Brain microvascular endothelial cell (primary cell): ENCODE measurements around the gene ADCY7.
"Not testable (repeated sequence)": the region's sequence is repeated elsewhere in the genome, so short reads cannot be mapped to it uniquely, and the experiment has no call there.

ENCODE experiments used
- DNase-seq: peaks from one replicate; pipeline ENCODE4 v3.0.0-alpha.2; 2020
- H3K27ac ChIP-seq: fragments of 250-450 bp; sonication (Bioruptor Pico); 2 replicates; pipeline ENCODE4 v1.5.1; 2020; ENCODE audit warnings: mild to moderate bottlenecking, moderate library complexity
- H3K27me3 ChIP-seq: fragments of 250-450 bp; sonication (Bioruptor Pico); replicated peaks from 2 replicates; pipeline ENCODE4 v1.5.1; 2020; ENCODE audit warnings: mild to moderate bottlenecking
- H3K36me3 ChIP-seq: fragments of 250-450 bp; sonication (Bioruptor Pico); replicated peaks from 2 replicates; pipeline ENCODE4 v1.5.1; 2020; ENCODE audit warnings: mild to moderate bottlenecking
- H3K4me3 ChIP-seq: 2 replicates; pipeline ENCODE4 v1.5.1; 2011; ENCODE audit warnings: low read depth, mild to moderate bottlenecking, control low read depth, low read length, moderate library complexity
- CTCF ChIP-seq: IDR thresholded peaks from 2 replicates; pipeline ENCODE4 v1.5.1; 2011; ENCODE audit warnings: low read depth, mild to moderate bottlenecking, moderate library complexity, low read length, control low read depth, inconsistent platforms; ENCODE audit errors: missing control alignments
- in situ Hi-C: cut with HindIII; loops from 2 replicates; pipeline ENCODE4 v1.10.0; 2017; ENCODE audit warnings: low sequenced_read_pairs, low pct_ligation_motif_present

The ADCY7 gene

GRCh38 chr16:50229149-50229726 is 37.1 kb upstream of the ADCY7 start:
- TF ChIP-seq CTCF: no peak
- no peak overlapping the region for H3K4me3 ChIP-seq
- in situ Hi-C loops: no loop called here

GRCh38 chr16:50234771-50235556 is 31.4 kb upstream of the ADCY7 start:
- H3K4me3 ChIP-seq: no peak overlapping the region
- no peak for DNase-seq
- no peak for TF ChIP-seq CTCF
- no peak overlapping the region for H3K27ac ChIP-seq
- in situ Hi-C loops: no loop called here
- no peaks in the 10 kb centered on the region for H3K36me3 ChIP-seq
- H3K27me3 ChIP-seq: no peaks in the 10 kb centered on the region

More at GRCh38 chr16:50229149-50229726, 37.1 kb upstream of the ADCY7 start:
- no peak overlapping the region for H3K27ac ChIP-seq
- peaks cover 14% of the 10 kb centered on the region for H3K36me3 ChIP-seq
- no peaks in the 10 kb centered on the region for H3K27me3 ChIP-seq
- DNase-seq: no peak

GRCh38 chr16:50235581-50235980 is 30.8 kb upstream of the ADCY7 start:
- no peak for DNase-seq
- Histone ChIP-seq H3K36me3 (no peaks in the 10 kb centered on the region), H3K4me3 (no peak overlapping the region), H3K27me3 (no peaks in the 10 kb centered on the region), H3K27ac (no peak overlapping the region)
- TF ChIP-seq CTCF: no peak
- in situ Hi-C loops: no loop called here

GRCh38 chr16:50238314-50238713 is 28.0 kb upstream of the ADCY7 start:
- H3K36me3 ChIP-seq: no peaks in the 10 kb centered on the region
- no peaks in the 10 kb centered on the region for H3K27me3 ChIP-seq
- no peak overlapping the region for H3K4me3 ChIP-seq
- in situ Hi-C loops: no loop called here
- no peak for DNase-seq
- TF ChIP-seq CTCF: no peak
- H3K27ac ChIP-seq: no peak overlapping the region

GRCh38 chr16:50238868-50239301 is 27.5 kb upstream of the ADCY7 start:
- Histone ChIP-seq H3K36me3 (no peaks in the 10 kb centered on the region), H3K27me3 (no peaks in the 10 kb centered on the region), H3K27ac (no peak overlapping the region), H3K4me3 (no peak overlapping the region)
- DNase-seq: no peak
- in situ Hi-C loops: no loop called here
- TF ChIP-seq CTCF: no peak

GRCh38 chr16:50243024-50243423 is 23.3 kb upstream of the ADCY7 start:
- H3K27ac ChIP-seq, DNase-seq, H3K27me3 ChIP-seq, H3K36me3 ChIP-seq, in situ Hi-C loops, H3K4me3 ChIP-seq: not testable (repeated sequence)
